T-helper 17 cell (primary cell): ENCODE results near the gene SVBP. TPM values are rescaled to one million over a fixed set of nuclear protein-coding genes. Genes with fewer than 3 reads are reported as not detected.

Source experiments
- ATAC-seq: fragments of 150-1000 bp; cut with Tn5 transposase; 2 replicates; pipeline ENCODE4 v1.10.0; 2021; ENCODE audit warnings: mild to moderate bottlenecking, moderate library complexity
- DNase-seq, 3 donors: peaks; one replicate each; pipeline versions ENCODE4 v3.0.0 to v3.0.0-alpha.2; 2020 to 2021
- H3K9me3 ChIP-seq: one replicate; pipeline ENCODE4 v1.7.0; 2013; ENCODE audit warnings: low read length, mild to moderate bottlenecking; ENCODE audit not compliant: control insufficient read depth, poor library complexity, severe bottlenecking
- H3K27ac Mint-ChIP-seq: one replicate; pipeline ENCODE4 v1.8.0; 2022; ENCODE audit warnings: mild to moderate bottlenecking, moderate library complexity, mixed read lengths
- H3K27me3 Mint-ChIP-seq: one replicate; pipeline ENCODE4 v1.8.0; 2022; ENCODE audit warnings: mixed read lengths
- H3K36me3 Mint-ChIP-seq: one replicate; pipeline ENCODE4 v1.8.0; 2022; ENCODE audit warnings: low read depth, mixed read lengths
- H3K4me1 Mint-ChIP-seq: one replicate; pipeline ENCODE4 v1.8.0; 2022; ENCODE audit warnings: mild to moderate bottlenecking, mixed read lengths
- H3K4me3 Mint-ChIP-seq: one replicate; pipeline ENCODE4 v1.8.0; 2022; ENCODE audit warnings: mild to moderate bottlenecking, moderate library complexity, mixed read lengths
- total RNA-seq, 4 donors: library from RNA in 2 of 4; stranded (reverse) in 2 of 4; gene quantifications; one replicate each; pipeline ENCODE4 v1.2.3 and lab custom pipeline; 2022 to 2026

Gene SVBP
- total RNA-seq, 2 donors from 2014 or later = 16.9 to 18.8 TPM

GRCh38 chr1:42807056-42807668 lies 10.0 kb downstream of the SVBP start:
- no peaks in the 10 kb centered on the region for H3K27me3 Mint-ChIP-seq
- H3K27ac Mint-ChIP-seq = peak overlapping the region; percentile 56
- ATAC-seq = no peak
- peaks cover 5% of the 10 kb centered on the region for H3K36me3 Mint-ChIP-seq
- no peaks in the 10 kb centered on the region for H3K9me3 ChIP-seq
- H3K4me1 Mint-ChIP-seq = peaks cover 8% of the 10 kb centered on the region
- H3K4me3 Mint-ChIP-seq = no peak overlapping the region
- DNase-seq = no peak

DNA sequence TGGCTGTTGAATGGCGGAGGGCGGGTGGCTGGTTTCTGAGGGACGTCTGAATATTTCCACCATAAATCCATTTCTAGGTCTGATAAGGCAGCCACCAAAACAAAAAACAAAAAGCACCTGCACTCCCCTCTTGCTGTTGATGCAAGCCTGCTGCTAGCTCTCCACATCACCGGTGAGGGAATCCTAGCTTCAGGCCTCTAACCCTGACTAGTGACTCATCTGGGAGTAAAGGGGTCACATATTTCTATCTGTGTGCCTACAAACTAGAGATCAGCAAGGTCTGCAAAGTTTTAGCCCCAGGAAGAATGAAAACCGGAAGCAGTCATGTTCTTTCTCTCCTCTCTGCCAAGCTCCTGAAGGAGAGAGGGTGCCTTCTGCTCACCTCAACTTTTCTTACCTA lies 10.6 kb downstream of the SVBP start:
- H3K9me3 ChIP-seq = no peaks in the 10 kb centered on the region
- H3K36me3 Mint-ChIP-seq = peaks cover 4% of the 10 kb centered on the region
- DNase-seq (no peak), ATAC-seq (no peak)
- H3K4me3 Mint-ChIP-seq = no peak overlapping the region
- H3K4me1 Mint-ChIP-seq = peaks cover 8% of the 10 kb centered on the region
- H3K27ac Mint-ChIP-seq = peak overlapping the region; percentile 16
- no peaks in the 10 kb centered on the region for H3K27me3 Mint-ChIP-seq

DNA sequence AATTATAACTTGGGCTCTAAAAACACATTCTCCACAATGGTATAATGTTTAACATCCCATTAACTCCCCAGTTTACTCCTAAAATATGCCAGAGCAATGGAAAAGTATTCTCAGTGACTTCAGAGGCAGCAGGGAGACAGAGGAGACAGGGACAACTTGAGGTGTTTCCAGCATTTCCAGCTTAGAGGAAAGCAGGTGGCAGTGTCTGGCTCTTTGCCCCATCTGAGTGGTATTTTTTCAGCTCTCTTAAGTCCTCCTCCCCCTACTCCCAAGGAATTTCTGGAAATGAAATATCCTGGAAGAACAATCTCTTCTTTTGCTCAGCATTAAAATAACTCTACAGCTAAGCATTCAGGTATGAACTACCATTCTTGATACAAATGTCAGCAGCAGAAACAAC lies 11.0 kb downstream of the SVBP start:
- no peaks in the 10 kb centered on the region for H3K9me3 ChIP-seq
- DNase-seq (no peak), ATAC-seq (no peak)
- peak overlapping the region; percentile 16 for H3K27ac Mint-ChIP-seq
- peaks cover 8% of the 10 kb centered on the region for H3K4me1 Mint-ChIP-seq
- peaks cover 3% of the 10 kb centered on the region for H3K36me3 Mint-ChIP-seq
- H3K4me3 Mint-ChIP-seq = no peak overlapping the region
- H3K27me3 Mint-ChIP-seq = no peaks in the 10 kb centered on the region

- Mint-ChIP-seq H3K27ac (no peak overlapping the region), H3K4me3 (no peak overlapping the region), H3K36me3 (no peaks in the 10 kb centered on the region), H3K27me3 (peaks cover 4% of the 10 kb centered on the region), H3K4me1 (no peaks in the 10 kb centered on the region)
- H3K9me3 ChIP-seq = no peaks in the 10 kb centered on the region
- ATAC-seq (no peak), DNase-seq (no peak)
These were observed 15.2 kb downstream of the SVBP start for GRCh38 chr1:42801832-42802473.

DNA sequence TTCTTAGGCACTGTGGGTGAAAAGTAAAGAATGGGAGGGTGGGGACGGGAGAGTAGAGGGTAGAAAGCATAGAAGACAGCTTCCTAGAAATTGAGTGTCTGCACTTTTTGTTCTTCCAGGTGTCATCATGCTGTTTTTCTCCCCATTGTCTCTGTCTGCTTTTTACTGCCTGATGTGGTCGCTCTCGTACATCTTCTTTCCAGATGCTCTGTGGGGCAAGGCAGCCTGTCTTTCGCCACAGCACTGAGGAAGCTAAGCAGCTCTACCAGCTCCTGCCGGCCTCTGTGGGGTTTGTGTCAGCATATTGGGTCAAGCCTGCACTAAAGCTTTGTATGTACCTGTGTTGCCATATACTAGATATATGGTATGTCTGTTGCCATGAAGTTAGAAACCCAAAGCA lies 19.2 kb downstream of the SVBP start:
- no peak for ATAC-seq
- H3K27ac Mint-ChIP-seq = no peak overlapping the region

DNA sequence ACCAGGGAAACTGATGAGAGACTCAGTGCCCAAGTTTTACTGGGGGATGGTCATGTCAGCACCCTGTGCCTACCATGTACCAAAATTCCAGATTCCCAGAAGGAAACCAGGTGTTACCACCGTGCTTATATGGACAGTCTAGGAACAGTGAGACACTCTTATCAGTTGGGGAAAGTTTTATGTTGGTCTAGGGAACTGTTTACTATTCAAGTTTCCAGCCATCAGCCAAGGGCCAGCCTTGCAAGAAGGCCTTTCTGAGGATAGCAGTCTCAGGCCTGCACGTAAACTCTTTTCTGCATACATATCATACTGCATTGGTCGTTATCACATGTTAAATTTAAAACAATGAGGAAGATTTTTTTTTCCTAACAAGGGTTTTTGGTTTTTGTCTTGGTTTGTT lies 19.8 kb downstream of the SVBP start:
- H3K9me3 ChIP-seq = no peaks in the 10 kb centered on the region
- H3K27me3 Mint-ChIP-seq = peaks cover 6% of the 10 kb centered on the region
- no peak overlapping the region for H3K4me3 Mint-ChIP-seq
- DNase-seq = no peak
- H3K36me3 Mint-ChIP-seq = peaks cover under 1% of the 10 kb centered on the region
- no peaks in the 10 kb centered on the region for H3K4me1 Mint-ChIP-seq
- no peak for ATAC-seq
- no peak overlapping the region for H3K27ac Mint-ChIP-seq

More for the DNA sequence above, 19.2 kb downstream of the SVBP start:
- Mint-ChIP-seq H3K36me3 (no peaks in the 10 kb centered on the region), H3K27me3 (peaks cover 6% of the 10 kb centered on the region), H3K4me3 (no peak overlapping the region), H3K4me1 (no peaks in the 10 kb centered on the region)
- DNase-seq = no peak
- no peaks in the 10 kb centered on the region for H3K9me3 ChIP-seq

- DNase-seq (no peak), ATAC-seq (no peak)
- no peaks in the 10 kb centered on the region for H3K9me3 ChIP-seq
- Mint-ChIP-seq H3K4me1 (peaks cover 2% of the 10 kb centered on the region), H3K27me3 (peaks cover 13% of the 10 kb centered on the region), H3K36me3 (peaks cover 2% of the 10 kb centered on the region), H3K4me3 (no peak overlapping the region), H3K27ac (no peak overlapping the region)
These were observed 23.4 kb downstream of the SVBP start for GRCh38 chr1:42793824-42794223.

GRCh38 chr1:42788021-42788420 lies 29.2 kb downstream of the SVBP start:
- Mint-ChIP-seq H3K27me3 (peaks cover 7% of the 10 kb centered on the region), H3K4me3 (no peak overlapping the region), H3K4me1 (peaks cover 18% of the 10 kb centered on the region), H3K36me3 (peaks cover 2% of the 10 kb centered on the region), H3K27ac (no peak overlapping the region)
- ATAC-seq = no peak
- H3K9me3 ChIP-seq = no peaks in the 10 kb centered on the region
- no peak for DNase-seq

DNA sequence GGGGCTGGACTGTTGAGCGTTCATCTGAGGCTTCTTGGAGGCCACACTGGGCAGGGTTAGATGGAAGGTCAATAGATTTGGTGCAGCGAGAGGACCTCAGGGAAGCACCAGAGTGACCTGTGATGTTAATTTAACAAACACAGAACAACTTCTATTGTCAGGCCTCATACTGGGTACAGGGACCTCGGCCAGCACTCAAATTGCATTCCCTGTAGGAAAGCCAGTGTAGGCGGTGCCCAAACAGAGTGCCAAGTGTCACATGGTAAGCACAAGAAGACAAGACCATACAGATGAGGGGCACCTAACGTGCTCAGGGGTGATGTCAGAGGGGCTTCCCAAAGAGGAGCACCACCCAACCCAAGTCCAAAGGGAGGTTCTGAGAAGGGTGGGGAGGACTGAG lies 31.1 kb downstream of the SVBP start:
- Mint-ChIP-seq H3K27ac (peak overlapping the region; percentile 68), H3K27me3 (peaks cover 1% of the 10 kb centered on the region), H3K4me1 (peaks cover 21% of the 10 kb centered on the region), H3K4me3 (peak overlapping the region; percentile 89), H3K36me3 (peaks cover 4% of the 10 kb centered on the region)
- no peaks in the 10 kb centered on the region for H3K9me3 ChIP-seq
- no peak for DNase-seq
- ATAC-seq = no peak

DNA sequence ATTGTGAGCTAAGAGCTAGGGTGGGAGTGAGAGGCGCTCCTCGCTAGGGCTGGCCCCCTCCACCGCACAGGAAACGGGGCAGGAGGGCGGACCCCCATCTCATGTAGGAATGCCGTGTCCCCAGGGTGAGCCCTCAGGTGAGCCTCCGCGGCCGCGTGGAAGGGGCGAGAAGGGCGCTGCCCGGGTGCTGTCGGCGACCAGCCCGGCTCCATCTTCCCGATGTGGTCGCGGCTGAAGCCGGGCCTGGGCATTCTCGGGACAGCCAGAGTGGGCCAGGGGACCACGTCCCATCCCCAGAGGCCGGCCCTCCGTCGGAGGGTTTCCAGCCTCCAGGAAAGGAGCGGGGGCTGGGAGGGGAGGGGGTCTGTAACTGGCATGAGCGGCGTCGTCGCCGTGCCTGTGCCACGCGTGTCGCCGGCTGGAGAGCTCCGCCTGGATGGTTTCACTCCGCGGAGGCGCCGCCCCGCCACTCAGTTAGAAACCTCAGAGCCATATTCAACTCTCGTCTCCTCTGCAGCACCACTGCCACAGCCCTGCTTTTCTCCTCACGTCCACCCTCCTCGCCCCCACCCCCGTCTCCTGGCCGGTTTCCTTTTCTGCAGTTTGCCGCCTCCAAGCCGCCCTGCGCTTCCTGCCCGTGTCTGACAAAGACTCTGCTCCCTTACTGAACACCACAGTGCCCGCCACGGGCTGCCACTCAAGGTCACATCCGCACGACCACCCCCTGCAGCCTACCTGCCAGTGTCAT lies 32.1 kb downstream of the SVBP start, which contains the start of gene TMEM269:
TMEM269 (plus strand) TSS at position 46 of the 748 bp plus-strand sequence. CDS start 4,903 bp downstream, outside the sequence.
- DNase-seq = peak in 2 of 3 donors; percentile 18 to 24
- peaks cover 19% of the 10 kb centered on the region for H3K4me1 Mint-ChIP-seq
- H3K36me3 Mint-ChIP-seq = peaks cover 10% of the 10 kb centered on the region
- peak; percentile 86 for ATAC-seq
- H3K27ac Mint-ChIP-seq = peak within 1 kb of the TSS; percentile 68
- no peaks in the 10 kb centered on the region for H3K27me3 Mint-ChIP-seq
- no peaks in the 10 kb centered on the region for H3K9me3 ChIP-seq
- peak within 1 kb of the TSS; percentile 89 for H3K4me3 Mint-ChIP-seq

DNA sequence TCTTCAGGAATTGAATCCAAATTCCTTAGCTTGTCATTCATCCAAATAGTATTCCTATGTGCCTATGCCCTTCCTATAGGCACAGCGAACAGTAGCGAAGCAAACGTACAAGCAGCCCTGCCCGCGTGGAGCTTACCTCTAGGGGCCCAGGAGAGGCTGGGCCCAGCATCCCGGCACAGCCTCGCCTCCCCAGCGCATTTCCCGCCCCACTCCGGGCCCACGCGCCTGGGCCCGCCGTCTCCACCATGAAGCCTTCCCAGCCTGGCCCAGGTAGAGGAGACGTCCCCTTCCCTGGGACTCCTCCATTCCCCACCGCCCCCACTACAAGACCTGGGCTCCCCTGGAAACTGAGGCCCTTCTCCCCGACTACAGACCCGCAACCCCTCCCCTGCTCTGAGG lies 32.7 kb downstream of the SVBP start:
- peaks cover 10% of the 10 kb centered on the region for H3K36me3 Mint-ChIP-seq
- peak overlapping the region; percentile 34 for H3K27ac Mint-ChIP-seq
- ATAC-seq (peak; percentile 8), DNase-seq (no peak)
- H3K4me1 Mint-ChIP-seq = peaks cover 22% of the 10 kb centered on the region
- no peaks in the 10 kb centered on the region for H3K9me3 ChIP-seq
- H3K27me3 Mint-ChIP-seq = no peaks in the 10 kb centered on the region
- peak overlapping the region; percentile 89 for H3K4me3 Mint-ChIP-seq

- Mint-ChIP-seq H3K27ac (peak overlapping the region; percentile 34), H3K4me3 (no peak overlapping the region), H3K27me3 (no peaks in the 10 kb centered on the region), H3K4me1 (peaks cover 25% of the 10 kb centered on the region), H3K36me3 (peaks cover 15% of the 10 kb centered on the region)
- ATAC-seq (no peak), DNase-seq (no peak)
- H3K9me3 ChIP-seq = no peaks in the 10 kb centered on the region
These were observed 34.1 kb downstream of the SVBP start for GRCh38 chr1:42783092-42783491.

- no peaks in the 10 kb centered on the region for H3K27me3 Mint-ChIP-seq
- no peak overlapping the region for H3K4me3 Mint-ChIP-seq
- no peak for ATAC-seq
- DNase-seq = no peak
- H3K4me1 Mint-ChIP-seq = peaks cover 18% of the 10 kb centered on the region
- no peak overlapping the region for H3K27ac Mint-ChIP-seq
- H3K36me3 Mint-ChIP-seq = peaks cover 15% of the 10 kb centered on the region
- no peaks in the 10 kb centered on the region for H3K9me3 ChIP-seq
These were observed 37.0 kb downstream of the SVBP start for GRCh38 chr1:42780176-42780575.
